GM23338 (cell line): ENCODE measurements around the gene VILL.

Source experiments
- EZH2 ChIP-seq: fragments of 200-600 bp; sonication (generic); IDR thresholded peaks from one replicate; pipeline ENCODE4 v1.8.0; 2017; ENCODE audit warnings: antibody characterized with exemption, mild to moderate bottlenecking, low read depth; ENCODE audit not compliant: unreplicated experiment
- EZH2phosphoT487 ChIP-seq: fragments of 200-600 bp; sonication (generic); IDR thresholded peaks from one replicate; pipeline ENCODE4 v1.8.1; 2018; ENCODE audit warnings: antibody characterized with exemption; ENCODE audit not compliant: unreplicated experiment
- TF ChIP-seq, protein P1 (sequence below), 2 experiments: fragments of 200-600 bp in 1 of 2; sonication (generic) in 1 of 2; conservative IDR thresholded peaks; 2 replicates each; pipeline versions ENCODE4 v1.5.1 to v1.6.1; 2016 to 2017; ENCODE audit warnings: antibody characterized with exemption in 2 of 2, low read depth in 2 of 2, mild to moderate bottlenecking in 2 of 2, moderate library complexity in 1 of 2

DNA sequence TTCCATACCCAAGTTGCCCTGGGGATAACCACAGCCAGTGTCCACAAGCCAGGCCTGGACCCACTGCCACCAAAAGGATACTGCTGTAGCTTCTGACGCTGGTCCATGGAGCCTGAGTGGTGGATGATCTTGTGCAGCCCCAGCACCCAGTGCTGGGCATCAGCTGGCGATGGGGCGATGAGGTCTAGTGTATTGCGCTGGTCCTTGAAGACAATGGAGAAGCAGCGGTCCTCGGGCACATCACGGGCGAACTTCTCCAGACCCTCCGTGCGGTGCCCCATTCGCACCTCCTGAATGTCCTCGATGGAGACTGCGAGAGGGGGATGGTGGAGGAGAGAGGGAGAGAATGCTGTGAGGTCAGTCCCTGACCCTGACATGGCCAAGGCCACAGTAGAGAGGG is 25.8 kb downstream of the VILL start:
- TF ChIP-seq EZH2phosphoT487 (no peak), EZH2 (no peak)
- TF ChIP-seq, protein P1, sequence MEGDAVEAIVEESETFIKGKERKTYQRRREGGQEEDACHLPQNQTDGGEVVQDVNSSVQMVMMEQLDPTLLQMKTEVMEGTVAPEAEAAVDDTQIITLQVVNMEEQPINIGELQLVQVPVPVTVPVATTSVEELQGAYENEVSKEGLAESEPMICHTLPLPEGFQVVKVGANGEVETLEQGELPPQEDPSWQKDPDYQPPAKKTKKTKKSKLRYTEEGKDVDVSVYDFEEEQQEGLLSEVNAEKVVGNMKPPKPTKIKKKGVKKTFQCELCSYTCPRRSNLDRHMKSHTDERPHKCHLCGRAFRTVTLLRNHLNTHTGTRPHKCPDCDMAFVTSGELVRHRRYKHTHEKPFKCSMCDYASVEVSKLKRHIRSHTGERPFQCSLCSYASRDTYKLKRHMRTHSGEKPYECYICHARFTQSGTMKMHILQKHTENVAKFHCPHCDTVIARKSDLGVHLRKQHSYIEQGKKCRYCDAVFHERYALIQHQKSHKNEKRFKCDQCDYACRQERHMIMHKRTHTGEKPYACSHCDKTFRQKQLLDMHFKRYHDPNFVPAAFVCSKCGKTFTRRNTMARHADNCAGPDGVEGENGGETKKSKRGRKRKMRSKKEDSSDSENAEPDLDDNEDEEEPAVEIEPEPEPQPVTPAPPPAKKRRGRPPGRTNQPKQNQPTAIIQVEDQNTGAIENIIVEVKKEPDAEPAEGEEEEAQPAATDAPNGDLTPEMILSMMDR (conservative IDR thresholded peaks at IDR 0.05; ENCODE audit: low read depth in 2 of 2): no peak
